K562 (cell line): Measurements from ENCODE around the gene ZMYND12. TPM values are rescaled to one million over a fixed set of nuclear protein-coding genes. Genes with fewer than 3 reads are reported as not detected.
A peak's percentile ranks its signal among the peaks of the same experiment; 100 is the strongest.

Experiments used
- ARID1B ChIP-seq: fragments of 450-650 bp; IDR thresholded peaks from 2 replicates; pipeline ENCODE4 v1.6.1; 2016; ENCODE audit warnings: antibody characterized with exemption, mild to moderate bottlenecking, inconsistent platforms
- CGGBP1 ChIP-seq: fragments of 250-450 bp; sonication (Bioruptor Pico); IDR thresholded peaks from 2 replicates; pipeline ENCODE4 v1.9.0; 2021; ENCODE audit warnings: mild to moderate bottlenecking
- CREBBP ChIP-seq: IDR thresholded peaks from one replicate; pipeline ENCODE4 v1.6.1; 2012; ENCODE audit warnings: low read depth, mild to moderate bottlenecking, control low read depth, inconsistent platforms, low read length
- E2F8 ChIP-seq: fragments of 450-650 bp; IDR thresholded peaks from 2 replicates; pipeline ENCODE4 v1.7.1; 2018; ENCODE audit warnings: mild to moderate bottlenecking, low read depth; ENCODE audit not compliant: partially characterized antibody
- HEY1 ChIP-seq: fragments of 250-450 bp; sonication (Bioruptor Pico); IDR thresholded peaks from 2 replicates; pipeline ENCODE4 v1.5.0; 2020; ENCODE audit warnings: mild to moderate bottlenecking, moderate library complexity, borderline replicate concordance
- HLTF ChIP-seq: fragments of 450-650 bp; IDR thresholded peaks from 2 replicates; pipeline ENCODE4 v1.6.1; 2016
- MAFF ChIP-seq: IDR thresholded peaks from 2 replicates; pipeline ENCODE4 v1.6.1; 2012; ENCODE audit warnings: low read length, improper control_type of control experiment
- MAFG ChIP-seq: fragments of 450-650 bp; conservative IDR thresholded peaks from 2 replicates; pipeline ENCODE4 v1.6.1; 2016; ENCODE audit warnings: missing genetic modification characterization, missing compliant biosample characterization
- MAFK ChIP-seq: IDR thresholded peaks from 2 replicates; pipeline ENCODE4 v1.6.1; 2011; ENCODE audit warnings: low read length, improper control_type of control experiment
- NFE2 ChIP-seq: IDR thresholded peaks from 2 replicates; pipeline ENCODE4 v1.6.1; 2014; ENCODE audit warnings: antibody characterized with exemption, low read depth
- NFE2L1 ChIP-seq: fragments of 450-650 bp; IDR thresholded peaks from 2 replicates; pipeline ENCODE4 v1.6.1; 2016; ENCODE audit warnings: missing genetic modification characterization, low read depth, mild to moderate bottlenecking, missing compliant biosample characterization, moderate library complexity, borderline replicate concordance
- PBX2 ChIP-seq, 2 experiments: IDR thresholded peaks in 1 of 2; conservative IDR thresholded peaks in 1 of 2; 2 replicates each; pipeline ENCODE4 v1.6.1; 2016; ENCODE audit warnings: low read depth in 2 of 2, mild to moderate bottlenecking in 1 of 2, missing compliant biosample characterization in 1 of 2, missing genetic modification characterization in 1 of 2, moderate library complexity in 1 of 2
- SMARCA4 ChIP-seq: fragments of 450-650 bp; IDR thresholded peaks from 2 replicates; pipeline ENCODE4 v1.6.1; 2016
- ZNF165 ChIP-seq: fragments of 250-450 bp; sonication (Bioruptor Pico); IDR thresholded peaks from 2 replicates; pipeline ENCODE4 v1.4.0; 2020; ENCODE audit warnings: borderline replicate concordance
- ZNF197 ChIP-seq: fragments of 200-800 bp; sonication (Bioruptor generic); IDR thresholded peaks from 2 replicates; pipeline ENCODE4 v1.6.1; 2016; ENCODE audit warnings: low read depth, missing genetic modification characterization, missing compliant biosample characterization
- ZNF277 ChIP-seq: fragments of 250-450 bp; sonication (Bioruptor Pico); IDR thresholded peaks from 2 replicates; pipeline ENCODE4 v1.8.0; 2022; ENCODE audit warnings: inconsistent platforms, mild to moderate bottlenecking, moderate library complexity, borderline replicate concordance
- ZNF316 ChIP-seq: fragments of 450-650 bp; IDR thresholded peaks from 2 replicates; pipeline ENCODE4 v1.6.1; 2016
- polyA plus RNA-seq, 8 experiments: library from polyadenylated mRNA; depleted of rRNA in 4 of 8; stranded (reverse) in 5 of 8; unstranded in 3 of 8; fragments of >200 nt; fragmentation: Nextera tagmentation in 2 of 8; fragmentation: Illumina TruSeq in 1 of 8; extraction: Ambion mirVana in 2 of 8; extraction: Trizol in 1 of 8; gene quantifications; 2 replicates each; pipeline versions ENCODE4 v1.2.1 to v1.2.3, GENCODE V29; 2011 to 2014; ENCODE audit warnings: inconsistent platforms in 1 of 8, missing spikeins in 1 of 8
- total RNA-seq, 7 experiments: library from RNA; depleted of rRNA in 6 of 7; stranded (reverse); fragments of >200 nt in 6 of 7; fragmentation: Illumina TruSeq in 2 of 7; extraction: Trizol in 2 of 7; gene quantifications; 2 replicates each; pipeline versions ENCODE4 v1.2.1 to v1.2.3, GENCODE V29; 2011 to 2021; ENCODE audit warnings: low replicate concordance in 1 of 7
- TF ChIP-seq, protein P1 (sequence below): sonication (generic); formaldehyde crosslinking; IDR thresholded peaks from 2 replicates; pipeline ENCODE4 v1.9.0; 2022; ENCODE audit warnings: mild to moderate bottlenecking, missing genetic modification reagents
- TF ChIP-seq, protein P2 (sequence below): fragments of 450-650 bp; conservative IDR thresholded peaks from 2 replicates; pipeline ENCODE4 v1.6.1; 2016; ENCODE audit warnings: missing genetic modification characterization, low read depth, mild to moderate bottlenecking, control low read depth, missing compliant biosample characterization

The ZMYND12 gene
- total and polyA plus RNA-seq, 9 of the 15 experiments (the other 6 are each of a cell fraction or from before 2014, with no cell fraction given), result not detected

GRCh38 chr1:42385283-42385682, 70.5 kb downstream of the ZMYND12 start (continued):
- TF ChIP-seq CGGBP1 (CRISPR knock-in tag) (no peak), E2F8 (no peak), NFE2 (peak; percentile 93), SMARCA4 (no peak), PBX2 (CRISPR knock-in tag; IDR thresholded peaks at IDR 0.05; ENCODE audit: low read depth) (no peak), PBX2 (tag; conservative IDR thresholded peaks at IDR 0.05; ENCODE audit: low read depth) (0 out of 2 replicates have a peak, but pooled peaks have one; percentile 24), MAFK (peak; percentile 68; the same call in 1 of the 2 replicates), ZNF165 (CRISPR knock-in tag) (no peak), ZNF316 (peak; percentile 88), CREBBP (no peak), NFE2L1 (tag) (peak; percentile 79), HEY1 (no peak), ARID1B (no peak), MAFG (tag) (peak; percentile 91), ZNF197 (CRISPR knock-in tag) (no peak), ZNF277 (CRISPR knock-in tag) (no peak), MAFF (peak; percentile 72; the same call in 1 of the 2 replicates), HLTF (no peak)
- TF ChIP-seq, protein P1, sequence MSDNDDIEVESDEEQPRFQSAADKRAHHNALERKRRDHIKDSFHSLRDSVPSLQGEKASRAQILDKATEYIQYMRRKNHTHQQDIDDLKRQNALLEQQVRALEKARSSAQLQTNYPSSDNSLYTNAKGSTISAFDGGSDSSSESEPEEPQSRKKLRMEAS (CRISPR knock-in tag), result no peak
- TF ChIP-seq, protein P2, sequence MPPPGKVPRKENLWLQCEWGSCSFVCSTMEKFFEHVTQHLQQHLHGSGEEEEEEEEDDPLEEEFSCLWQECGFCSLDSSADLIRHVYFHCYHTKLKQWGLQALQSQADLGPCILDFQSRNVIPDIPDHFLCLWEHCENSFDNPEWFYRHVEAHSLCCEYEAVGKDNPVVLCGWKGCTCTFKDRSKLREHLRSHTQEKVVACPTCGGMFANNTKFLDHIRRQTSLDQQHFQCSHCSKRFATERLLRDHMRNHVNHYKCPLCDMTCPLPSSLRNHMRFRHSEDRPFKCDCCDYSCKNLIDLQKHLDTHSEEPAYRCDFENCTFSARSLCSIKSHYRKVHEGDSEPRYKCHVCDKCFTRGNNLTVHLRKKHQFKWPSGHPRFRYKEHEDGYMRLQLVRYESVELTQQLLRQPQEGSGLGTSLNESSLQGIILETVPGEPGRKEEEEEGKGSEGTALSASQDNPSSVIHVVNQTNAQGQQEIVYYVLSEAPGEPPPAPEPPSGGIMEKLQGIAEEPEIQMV, result no peak
